NB4 (cell line): ENCODE results near the gene CFC1.
"Not testable (repeated sequence)": the region's sequence is repeated elsewhere in the genome, so short reads cannot be mapped to it uniquely, and the experiment has no call there.

Experiments
- MYC ChIP-seq: IDR thresholded peaks from 2 replicates; pipeline ENCODE4 v1.6.1; 2011; ENCODE audit warnings: low read depth, low read length
- POLR2A ChIP-seq: IDR thresholded peaks from 2 replicates; pipeline ENCODE4 v1.6.1; 2011; ENCODE audit warnings: mild to moderate bottlenecking; ENCODE audit not compliant: insufficient read length; ENCODE audit errors: extremely low read depth

DNA sequence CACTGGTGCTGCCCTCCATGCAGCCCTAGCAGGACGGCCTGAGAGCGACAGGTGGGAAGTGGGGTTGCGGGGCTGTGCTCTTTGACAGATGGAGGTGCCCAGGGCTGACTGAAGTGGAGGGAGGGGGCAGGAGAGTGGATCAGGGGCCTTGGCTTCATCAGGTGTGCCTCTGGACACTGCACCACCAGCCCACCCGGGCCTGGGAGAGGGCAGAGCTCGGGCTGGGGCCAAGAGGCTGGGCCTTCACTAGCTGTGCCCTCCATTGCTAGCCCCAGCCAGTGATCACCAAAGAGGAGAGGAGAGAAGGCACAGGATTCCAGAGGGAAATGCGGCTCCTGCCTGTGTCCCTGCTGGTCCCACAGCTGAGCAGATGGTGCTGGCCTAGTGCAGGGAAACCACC lies 2.6 kb downstream of the CFC1 start:
- TF ChIP-seq MYC, POLR2A: not testable (repeated sequence)
